H1 (cell line): ENCODE measurements around the gene NR2F1. TPM values are rescaled to one million over a fixed set of nuclear protein-coding genes. Genes with fewer than 3 reads are reported as not detected.

Experiments
- CTCF ChIA-PET: fragments of 300-600 bp; sonication (Branson Sonifier 250); formaldehyde crosslinking; loops from one replicate; lab custom pipeline; 2021; ENCODE audit not compliant: partially characterized antibody; lab: Charles Lee
- POLR2A ChIA-PET: fragments of 300-600 bp; sonication (Branson Sonifier 250); formaldehyde crosslinking; loops from one replicate; lab custom pipeline; 2021; ENCODE audit warnings: inconsistent platforms; ENCODE audit not compliant: partially characterized antibody; lab: Charles Lee
- DNase-seq, 2 experiments: peaks; one replicate each; pipeline versions ENCODE4 v3.0.0 to v3.0.0-alpha.2; 2010 to 2022; ENCODE audit warnings: low spot score in 2 of 2, low read depth in 1 of 2, mixed read lengths in 1 of 2
- FAIRE-seq: peaks from 2 replicates; lab custom pipeline; 2011; peaks lifted over from hg19 to GRCh38; lab: Jason Lieb, UNC
- H2AFZ ChIP-seq: 2 replicates; pipeline ENCODE4 v1.8.1; 2012; ENCODE audit warnings: low read length, inconsistent platforms
- H2AK5ac ChIP-seq: 2 replicates; pipeline ENCODE4 v1.6.1; 2013; ENCODE audit warnings: low read depth, low read length
- H2BK120ac ChIP-seq: replicated peaks from 2 replicates; pipeline ENCODE3; 2013; ENCODE audit warnings: low read depth, low read length, inconsistent platforms
- H2BK12ac ChIP-seq: 2 replicates; pipeline ENCODE4 v1.6.1; 2013; ENCODE audit warnings: low read depth, low read length
- H2BK15ac ChIP-seq: 2 replicates; pipeline ENCODE4 v1.6.1; 2013; ENCODE audit warnings: low read length
- H2BK20ac ChIP-seq: 2 replicates; pipeline ENCODE4 v1.6.1; 2013; ENCODE audit warnings: low read length
- H2BK5ac ChIP-seq: 2 replicates; pipeline ENCODE4 v1.6.1; 2013; ENCODE audit warnings: low read depth, low read length
- H3K14ac ChIP-seq: 2 replicates; pipeline ENCODE4 v1.6.1; 2013; ENCODE audit warnings: inconsistent platforms; ENCODE audit not compliant: insufficient read length
- H3K18ac ChIP-seq: 2 replicates; pipeline ENCODE4 v1.6.1; 2013; ENCODE audit warnings: low read length; ENCODE audit errors: extremely low read depth
- H3K23ac ChIP-seq: 2 replicates; pipeline ENCODE4 v1.6.1; 2013; ENCODE audit warnings: inconsistent platforms; ENCODE audit not compliant: insufficient read length
- H3K23me2 ChIP-seq: 2 replicates; pipeline ENCODE4 v1.6.1; 2013; ENCODE audit warnings: low read depth, low read length
- H3K27ac ChIP-seq: 2 replicates; pipeline ENCODE4 v1.6.1; 2011; ENCODE audit warnings: low read depth, low read length, inconsistent platforms
- H3K27me3 ChIP-seq, 4 experiments: replicated peaks in 1 of 4; 1 replicate in 1 of 4; 2 replicates in 3 of 4; pipeline versions ENCODE4 v1.6.1 to v1.8.1; 2011 to 2013; ENCODE audit warnings: low read length in 3 of 4, mild to moderate bottlenecking in 3 of 4, inconsistent platforms in 2 of 4, mixed read lengths in 2 of 4, moderate library complexity in 1 of 4; ENCODE audit not compliant: control insufficient read depth in 3 of 4, insufficient read depth in 3 of 4; ENCODE audit errors: extremely low read depth in 1 of 4
- H3K36me3 ChIP-seq, 4 experiments: 2 replicates each; pipeline versions ENCODE4 v1.6.1 to v1.8.1; 2011 to 2013; ENCODE audit warnings: mild to moderate bottlenecking in 4 of 4, low read length in 3 of 4, moderate library complexity in 2 of 4, control low read depth in 1 of 4, inconsistent platforms in 1 of 4; ENCODE audit not compliant: insufficient read depth in 4 of 4, control insufficient read depth in 2 of 4
- H3K4ac ChIP-seq: replicated peaks from 2 replicates; pipeline ENCODE3; 2013; ENCODE audit warnings: low read length, low read depth, mixed read lengths, inconsistent platforms; ENCODE audit not compliant: insufficient read length
- H3K4me1 ChIP-seq, 4 experiments: replicated peaks in 1 of 4; 1 replicate in 1 of 4; 2 replicates in 3 of 4; pipeline versions ENCODE4 v1.6.1 to v1.8.1; 2011 to 2013; ENCODE audit warnings: low read length in 3 of 4, inconsistent platforms in 2 of 4, mixed read lengths in 1 of 4; ENCODE audit not compliant: insufficient read depth in 4 of 4, control insufficient read depth in 3 of 4
- H3K4me2 ChIP-seq, 2 experiments: 2 replicates each; pipeline versions ENCODE4 v1.6.1 to v1.8.1; 2011 to 2013; ENCODE audit warnings: low read depth in 2 of 2, low read length in 2 of 2, control low read depth in 1 of 2, inconsistent platforms in 1 of 2, mild to moderate bottlenecking in 1 of 2; ENCODE audit not compliant: insufficient read depth in 1 of 2
- H3K4me3 ChIP-seq, 4 experiments: fragments of 200-600, 300-600 bp in 1 of 4; sonication (generic), shearing (Covaris generic), sonication (Bioruptor Twin) in 1 of 4; 2 replicates each; pipeline versions ENCODE4 v1.5.1 to v1.8.1; 2011 to 2016; ENCODE audit warnings: low read length in 4 of 4, low read depth in 3 of 4, control low read depth in 2 of 4, inconsistent platforms in 2 of 4, mild to moderate bottlenecking in 2 of 4, mixed read lengths in 1 of 4, moderate library complexity in 1 of 4; ENCODE audit not compliant: insufficient read depth in 2 of 4; ENCODE audit errors: extremely low read depth in 1 of 4
- H3K56ac ChIP-seq: replicated peaks from 2 replicates; pipeline ENCODE3; 2013; ENCODE audit warnings: low read depth, mild to moderate bottlenecking, mixed read lengths, low read length, inconsistent platforms; ENCODE audit not compliant: insufficient read length
- H3K79me1 ChIP-seq: 2 replicates; pipeline ENCODE4 v1.6.1; 2013; ENCODE audit warnings: low read depth, low read length, control low read depth
- H3K79me2 ChIP-seq, 2 experiments: 2 replicates each; pipeline versions ENCODE4 v1.6.1 to v1.8.1; 2012 to 2013; ENCODE audit warnings: low read length in 2 of 2, mild to moderate bottlenecking in 2 of 2, inconsistent platforms in 1 of 2; ENCODE audit not compliant: insufficient read depth in 2 of 2, control insufficient read depth in 1 of 2
- H3K9ac ChIP-seq, 4 experiments: replicated peaks in 1 of 4; 1 replicate in 1 of 4; 2 replicates in 3 of 4; pipeline versions ENCODE4 v1.6.1 to v1.8.1; 2011 to 2013; ENCODE audit warnings: low read depth in 3 of 4, low read length in 3 of 4, control low read depth in 2 of 4, mild to moderate bottlenecking in 2 of 4, moderate library complexity in 2 of 4, inconsistent platforms in 1 of 4; ENCODE audit errors: extremely low read depth in 1 of 4
- H3K9me3 ChIP-seq, 2 experiments: 2 replicates each; pipeline versions ENCODE4 v1.6.1 to v1.8.1; 2012 to 2013; ENCODE audit warnings: mild to moderate bottlenecking in 2 of 2, moderate library complexity in 2 of 2, control low read depth in 1 of 2, inconsistent platforms in 1 of 2, low read depth in 1 of 2, low read length in 1 of 2, mixed read lengths in 1 of 2; ENCODE audit not compliant: insufficient read depth in 2 of 2
- H4K20me1 ChIP-seq, 2 experiments: replicated peaks in 1 of 2; 2 replicates each; pipeline versions ENCODE3 to v1.8.1; 2011 to 2013; ENCODE audit warnings: inconsistent platforms in 2 of 2, low read length in 2 of 2, mild to moderate bottlenecking in 1 of 2; ENCODE audit not compliant: insufficient read depth in 2 of 2, control insufficient read depth in 1 of 2
- H4K5ac ChIP-seq: 2 replicates; pipeline ENCODE4 v1.6.1; 2013; ENCODE audit warnings: low read length, low read depth, mixed read lengths, inconsistent platforms; ENCODE audit not compliant: insufficient read length
- H4K8ac ChIP-seq: 2 replicates; pipeline ENCODE4 v1.8.0; 2013; ENCODE audit warnings: mild to moderate bottlenecking, moderate library complexity, low read length, inconsistent platforms; ENCODE audit not compliant: insufficient read depth; ENCODE audit errors: extremely low read depth
- H4K91ac ChIP-seq: replicated peaks from 2 replicates; pipeline ENCODE3; 2013; ENCODE audit warnings: low read length, mixed read lengths, inconsistent platforms; ENCODE audit not compliant: insufficient read length
- RBBP5 ChIP-seq: IDR thresholded peaks from 2 replicates; pipeline ENCODE4 v1.7.1; 2012; ENCODE audit warnings: low read depth, mild to moderate bottlenecking, inconsistent platforms, low read length, moderate library complexity, borderline replicate concordance
- WGBS, 2 experiments: shearing (Covaris generic) in 1 of 2; methylation state at CpG; one replicate each; pipeline versions ENCODE4 v1.1.6 to v1.1.7; 2013 to 2015; ENCODE audit warnings: low lambda C conversion rate in 2 of 2, mixed read lengths in 2 of 2, inconsistent platforms in 1 of 2, low coverage in 1 of 2, missing lambda C conversion rate in 1 of 2; ENCODE audit not compliant: insufficient replicate concordance in 2 of 2, insufficient coverage in 1 of 2, insufficient read length in 1 of 2; ENCODE audit errors: extremely low coverage in 1 of 2, missing lambda C conversion rate in 1 of 2; 5-methylcytosine and 5-hydroxymethylcytosine counted together
- microRNA counts: library from miRNA; unstranded; fragments of <30 nt; microRNA quantifications from one replicate; lab custom pipeline; 2015
- polyA plus RNA-seq, 7 experiments: library from polyadenylated mRNA; depleted of rRNA in 3 of 7; stranded (reverse) in 5 of 7; unstranded in 2 of 7; fragments of >200 nt in 5 of 7; fragments of 200-250 nt in 2 of 7; gene quantifications; 1 replicate in 5 of 7; 2 replicates in 1 of 7; 4 replicates in 1 of 7; pipeline versions ENCODE4 v1.2.1 to v1.2.3, GENCODE V29; 2011 to 2013; ENCODE audit warnings: missing spikeins in 2 of 7, mixed read lengths in 2 of 7
- total RNA-seq: library from RNA; stranded (reverse); fragmentation: NEBNext Ultra II Directional; extraction: Animal tissue kit (Norgen Biotek cat#: 25700); gene quantifications from 2 replicates; pipeline ENCODE4 v1.2.1, GENCODE V29; 2021
- TF ChIP-seq, protein P1 (sequence below): IDR thresholded peaks from 2 replicates; pipeline ENCODE4 v1.6.1; 2011; ENCODE audit warnings: low read length, improper control_type of control experiment

NR2F1 gene
- total and polyA plus RNA-seq, 2 of the 8 experiments (the other 6 are each of a cell fraction or from before 2014, with no cell fraction given) = not detected

DNA sequence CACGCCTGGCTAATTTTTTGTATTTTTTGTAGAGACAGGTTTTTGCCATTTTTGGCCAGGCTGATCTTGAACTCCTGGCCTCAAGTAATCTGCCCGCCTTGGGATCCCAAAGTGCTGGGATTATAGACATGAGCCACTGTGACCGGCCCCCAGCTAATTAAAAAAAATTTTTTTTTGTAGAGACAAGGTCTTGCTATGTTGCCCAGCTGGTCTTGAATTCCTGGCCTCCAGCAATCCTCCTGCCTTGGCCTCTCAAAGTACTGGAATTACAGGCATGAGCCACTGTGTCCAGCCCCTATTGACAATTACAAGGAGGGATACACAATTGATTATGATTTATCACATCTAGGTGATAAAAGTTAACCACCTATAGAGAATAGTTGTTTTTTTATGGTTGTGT, 59.5 kb downstream of the NR2F1 start:
- Histone ChIP-seq H4K91ac (no peak overlapping the region), H2BK12ac (no peak overlapping the region), H2AFZ (no peak overlapping the region), H3K18ac (no peak overlapping the region), H3K23ac (no peak overlapping the region), H3K36me3 (no peaks in the 10 kb centered on the region), H4K8ac (no peak overlapping the region), H4K5ac (no peak overlapping the region), H2BK120ac (no peak overlapping the region), H3K56ac (no peak overlapping the region), H3K4me1 (no peaks in the 10 kb centered on the region), H4K20me1 (no peaks in the 10 kb centered on the region), H3K9me3 (no peaks in the 10 kb centered on the region), H3K4ac (no peak overlapping the region), H2BK15ac (no peak overlapping the region), H3K14ac (no peak overlapping the region), H3K23me2 (no peaks in the 10 kb centered on the region), H3K4me3 (no peak overlapping the region), H3K4me2 (no peak overlapping the region), H2AK5ac (no peak overlapping the region), H3K79me1 (no peaks in the 10 kb centered on the region), H3K27me3 (no peaks in the 10 kb centered on the region), H3K79me2 (no peaks in the 10 kb centered on the region), H2BK5ac (no peak overlapping the region), H3K27ac (no peak overlapping the region), H3K9ac (no peak overlapping the region), H2BK20ac (no peak overlapping the region)
- DNase-seq (no peak), FAIRE-seq (no peak)
- ChIA-PET POLR2A (no interaction called here), CTCF (interaction anchor here (0.8 kb wide), 1 partner anchor 17 kb away, joined by 3 read pairs; no protein-coding TSS in a partner anchor)
- TF ChIP-seq RBBP5 = no peak
- TF ChIP-seq, protein P1, sequence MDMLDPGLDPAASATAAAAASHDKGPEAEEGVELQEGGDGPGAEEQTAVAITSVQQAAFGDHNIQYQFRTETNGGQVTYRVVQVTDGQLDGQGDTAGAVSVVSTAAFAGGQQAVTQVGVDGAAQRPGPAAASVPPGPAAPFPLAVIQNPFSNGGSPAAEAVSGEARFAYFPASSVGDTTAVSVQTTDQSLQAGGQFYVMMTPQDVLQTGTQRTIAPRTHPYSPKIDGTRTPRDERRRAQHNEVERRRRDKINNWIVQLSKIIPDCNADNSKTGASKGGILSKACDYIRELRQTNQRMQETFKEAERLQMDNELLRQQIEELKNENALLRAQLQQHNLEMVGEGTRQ = no peak
- 85% methylated on average over 3 of the region's 3 CpGs; no CpG with 5 or more reads in 1 of the 2 experiments for WGBS, 2 experiments

MicroRNA genes within 50 kb of the gene (microRNA counts, 767-probe panel; counts per million panel counts)
- microRNA hsa-miR-2277-3p (lab: Ali Mortazavi, UCI) = 879 counts per million, percentile 95 among the panel's probes with 10 or more counts
- microRNA hsa-miR-2277-5p (lab: Ali Mortazavi, UCI) = 879 counts per million, percentile 95 among the panel's probes with 10 or more counts

Other genes starting within 250 kb of the NR2F1 start
- gene NR2F1-AS1, start 2.0 kb upstream of the NR2F1 start, total RNA-seq = 1.6 and 2.1 TPM in 2 replicates
- gene NR2F1-AS1, start 2.0 kb upstream of the NR2F1 start, polyA plus RNA-seq (2011; rRNA removed) = 1.1 and 5.6 TPM in 2 replicates
- gene POU5F2, start 158.4 kb downstream of the NR2F1 start, total RNA-seq = 0.06 TPM in 2 replicates
- gene POU5F2, start 158.4 kb downstream of the NR2F1 start, polyA plus RNA-seq (2011; rRNA removed) = 0.03 and 0.08 TPM in 2 replicates